Astrocyte (in vitro differentiated cells and primary cell): Measurements from ENCODE around the gene PIGU. TPM values are rescaled to one million over a fixed set of nuclear protein-coding genes. Genes with fewer than 3 reads are reported as not detected.

Experiments used
- total RNA-seq: library from RNA; stranded (reverse); gene quantifications from 2 replicates; pipeline ENCODE4 v1.2.1, GENCODE V29; 2021

PIGU gene
- total RNA-seq, 1 donor from 2014 or later = 16.7 TPM

Other genes starting within 250 kb of the PIGU start
- gene DYNLRB1, start 160.7 kb downstream of the PIGU start, total RNA-seq = 112 and 118 TPM in 2 replicates
- gene MAP1LC3A, start 118.4 kb downstream of the PIGU start, total RNA-seq = 48.9 and 52.3 TPM in 2 replicates
- gene TP53INP2, start 27.3 kb upstream of the PIGU start, total RNA-seq = 19.6 and 22.7 TPM in 2 replicates
- 21.1 and 21.2 TPM in 2 replicates for gene NCOA6, start 148.6 kb upstream of the PIGU start, total RNA-seq
- 15.6 and 17.3 TPM in 2 replicates for gene GGT7, start 195.8 kb upstream of the PIGU start, total RNA-seq
- gene ACSS2, start 199.5 kb upstream of the PIGU start, total RNA-seq = 16.9 and 18.7 TPM in 2 replicates